ENCODE measurements around the gene E2F6.

The E2F6 gene

GRCh38 chr2:11465485-11466306, at the start of gene E2F6:
Gene E2F6 (minus strand): TSS chr2:11466161. CDS start chr2:11465879, 282 bp downstream.
- peak within 1 kb of the TSS; percentile 93 for H3K4me3 Mint-ChIP-seq
- peak; percentile 88 for DNase-seq
- CTCF ChIA-PET, result interaction anchor here (0.6 to 0.9 kb wide), 3 partner anchors 12 to 333 kb away, joined by 3 read pairs; a partner anchor contains a TSS
- H3K36me3 Mint-ChIP-seq, result peaks cover 7% of the 10 kb centered on the region
- peak within 1 kb of the TSS; percentile 89 for H3K27ac Mint-ChIP-seq
- no peaks in the 10 kb centered on the region for H3K9me3 Mint-ChIP-seq
- H3K4me1 Mint-ChIP-seq, result peaks cover 37% of the 10 kb centered on the region
- peaks cover 8% of the 10 kb centered on the region for H3K27me3 Mint-ChIP-seq

- CTCF ChIA-PET, result no interaction called here
Measured at GRCh38 chr2:11515490-11515981, 49.6 kb upstream of the E2F6 start.

GRCh38 chr2:11514904-11515303, 48.9 kb upstream of the E2F6 start:
- DNase-seq, result no peak
- H3K4me3 Mint-ChIP-seq, result no peak overlapping the region
- H3K9me3 Mint-ChIP-seq, result no peaks in the 10 kb centered on the region
- CTCF ChIA-PET, result no interaction called here
- no peaks in the 10 kb centered on the region for H3K36me3 Mint-ChIP-seq
- H3K4me1 Mint-ChIP-seq, result no peaks in the 10 kb centered on the region
- H3K27ac Mint-ChIP-seq, result no peak overlapping the region
- H3K27me3 Mint-ChIP-seq, result peaks cover 21% of the 10 kb centered on the region

More at GRCh38 chr2:11515490-11515981, 49.6 kb upstream of the E2F6 start:
- DNase-seq, result no peak
- Mint-ChIP-seq H3K4me3 (no peak overlapping the region), H3K36me3 (no peaks in the 10 kb centered on the region), H3K27me3 (peaks cover 21% of the 10 kb centered on the region), H3K27ac (no peak overlapping the region), H3K9me3 (peaks cover 1% of the 10 kb centered on the region), H3K4me1 (no peaks in the 10 kb centered on the region)

- Mint-ChIP-seq H3K4me3 (no peak overlapping the region), H3K4me1 (no peaks in the 10 kb centered on the region), H3K36me3 (no peaks in the 10 kb centered on the region), H3K27ac (no peak overlapping the region), H3K27me3 (peaks cover 25% of the 10 kb centered on the region), H3K9me3 (no peaks in the 10 kb centered on the region)
- no peak for DNase-seq
- CTCF ChIA-PET, result no interaction called here
Measured at GRCh38 chr2:11514081-11514730, 48.2 kb upstream of the E2F6 start.

GRCh38 chr2:11513319-11513718, 47.4 kb upstream of the E2F6 start:
- Mint-ChIP-seq H3K27ac (no peak overlapping the region), H3K4me3 (no peak overlapping the region), H3K4me1 (no peaks in the 10 kb centered on the region), H3K9me3 (no peaks in the 10 kb centered on the region), H3K36me3 (no peaks in the 10 kb centered on the region), H3K27me3 (peaks cover 25% of the 10 kb centered on the region)
- no peak for DNase-seq
- CTCF ChIA-PET, result no interaction called here

GRCh38 chr2:11512431-11512830, 46.5 kb upstream of the E2F6 start:
- Mint-ChIP-seq H3K4me3 (no peak overlapping the region), H3K27me3 (peaks cover 25% of the 10 kb centered on the region), H3K36me3 (no peaks in the 10 kb centered on the region), H3K9me3 (no peaks in the 10 kb centered on the region), H3K27ac (no peak overlapping the region), H3K4me1 (no peaks in the 10 kb centered on the region)
- no peak for DNase-seq
- CTCF ChIA-PET, result interaction anchor here (0.6 to 1.2 kb wide), 3 partner anchors 17 to 546 kb away, joined by 3 read pairs; no protein-coding TSS in a partner anchor

- H3K4me3 Mint-ChIP-seq, result no peak overlapping the region
- no peak overlapping the region for H3K27ac Mint-ChIP-seq
- peaks cover 22% of the 10 kb centered on the region for H3K27me3 Mint-ChIP-seq
- no peaks in the 10 kb centered on the region for H3K36me3 Mint-ChIP-seq
- DNase-seq, result no peak
- CTCF ChIA-PET, result no interaction called here
- no peaks in the 10 kb centered on the region for H3K4me1 Mint-ChIP-seq
- H3K9me3 Mint-ChIP-seq, result no peaks in the 10 kb centered on the region
Measured at GRCh38 chr2:11509657-11510360, 43.8 kb upstream of the E2F6 start.

GRCh38 chr2:11508279-11508678, 42.3 kb upstream of the E2F6 start:
- Mint-ChIP-seq H3K9me3 (peaks cover 2% of the 10 kb centered on the region), H3K4me1 (no peaks in the 10 kb centered on the region), H3K36me3 (no peaks in the 10 kb centered on the region), H3K4me3 (no peak overlapping the region), H3K27ac (no peak overlapping the region), H3K27me3 (peaks cover 21% of the 10 kb centered on the region)
- DNase-seq, result no peak
- CTCF ChIA-PET, result no interaction called here

- Mint-ChIP-seq H3K27ac (no peak overlapping the region), H3K36me3 (no peaks in the 10 kb centered on the region), H3K9me3 (peaks cover 2% of the 10 kb centered on the region), H3K27me3 (peaks cover 25% of the 10 kb centered on the region), H3K4me1 (no peaks in the 10 kb centered on the region), H3K4me3 (no peak overlapping the region)
- CTCF ChIA-PET, result no interaction called here
- no peak for DNase-seq
Measured at GRCh38 chr2:11507517-11507916, 41.6 kb upstream of the E2F6 start.

GRCh38 chr2:11506611-11506969, 40.6 kb upstream of the E2F6 start:
- H3K4me1 Mint-ChIP-seq, result no peaks in the 10 kb centered on the region
- DNase-seq, result no peak
- CTCF ChIA-PET, result no interaction called here
- H3K9me3 Mint-ChIP-seq, result peaks cover 2% of the 10 kb centered on the region
- no peaks in the 10 kb centered on the region for H3K36me3 Mint-ChIP-seq
- peaks cover 23% of the 10 kb centered on the region for H3K27me3 Mint-ChIP-seq
- no peak overlapping the region for H3K4me3 Mint-ChIP-seq
- H3K27ac Mint-ChIP-seq, result no peak overlapping the region

- CTCF ChIA-PET, result no interaction called here
- H3K27me3 Mint-ChIP-seq, result peaks cover 17% of the 10 kb centered on the region
- no peak overlapping the region for H3K4me3 Mint-ChIP-seq
- H3K27ac Mint-ChIP-seq, result no peak overlapping the region
- peaks cover 2% of the 10 kb centered on the region for H3K9me3 Mint-ChIP-seq
- peaks cover under 1% of the 10 kb centered on the region for H3K4me1 Mint-ChIP-seq
- H3K36me3 Mint-ChIP-seq, result no peaks in the 10 kb centered on the region
- DNase-seq, result no peak
Measured at GRCh38 chr2:11505652-11506610, 40.0 kb upstream of the E2F6 start.

- no peak for DNase-seq
- H3K4me1 Mint-ChIP-seq, result peaks cover 4% of the 10 kb centered on the region
- CTCF ChIA-PET, result no interaction called here
- H3K27me3 Mint-ChIP-seq, result peaks cover 16% of the 10 kb centered on the region
- no peak overlapping the region for H3K4me3 Mint-ChIP-seq
- H3K36me3 Mint-ChIP-seq, result no peaks in the 10 kb centered on the region
- H3K27ac Mint-ChIP-seq, result no peak overlapping the region
- peaks cover 2% of the 10 kb centered on the region for H3K9me3 Mint-ChIP-seq
Measured at GRCh38 chr2:11503354-11503927, 37.5 kb upstream of the E2F6 start.

GRCh38 chr2:11502740-11503292, 36.9 kb upstream of the E2F6 start:
- no peak for DNase-seq
- CTCF ChIA-PET, result no interaction called here
- Mint-ChIP-seq H3K36me3 (no peaks in the 10 kb centered on the region), H3K9me3 (peaks cover 2% of the 10 kb centered on the region), H3K4me3 (no peak overlapping the region), H3K4me1 (peaks cover 4% of the 10 kb centered on the region), H3K27me3 (peaks cover 18% of the 10 kb centered on the region), H3K27ac (no peak overlapping the region)

All from activated naive CD4-positive, alpha-beta T cell treated with anti-CD3 and anti-CD28 coated beads, Interleukin-2, amount 10 ng/mL, durations not matched to agents 7 days and 5 days (primary cell).